Osteoblast (primary cell): ENCODE measurements around the gene CAPN12. TPM values are rescaled to one million over a fixed set of nuclear protein-coding genes. Genes with fewer than 3 reads are reported as not detected.

Experiments used
- DNase-seq: peaks from one replicate; pipeline ENCODE4 v3.0.0; 2011; ENCODE audit warnings: low spot score, mixed read lengths; ENCODE audit not compliant: insufficient read length; ENCODE audit errors: missing footprints
- H2AFZ ChIP-seq: 2 replicates; pipeline ENCODE4 v1.6.0; 2011; ENCODE audit warnings: mild to moderate bottlenecking, low read length
- H3K27ac ChIP-seq: 2 replicates; pipeline ENCODE4 v1.5.1; 2011; ENCODE audit warnings: mild to moderate bottlenecking, low read depth, low read length, moderate library complexity
- H3K27me3 ChIP-seq: 2 replicates; pipeline ENCODE4 v1.6.0; 2012; ENCODE audit warnings: mild to moderate bottlenecking, control low read depth, inconsistent platforms, low read length, moderate library complexity; ENCODE audit not compliant: insufficient read depth
- H3K36me3 ChIP-seq: 2 replicates; pipeline ENCODE4 v1.5.1; 2011; ENCODE audit warnings: mild to moderate bottlenecking, low read length, control low read depth, moderate library complexity; ENCODE audit not compliant: insufficient read depth
- H3K4me1 ChIP-seq: 2 replicates; pipeline ENCODE4 v1.5.1; 2011; ENCODE audit warnings: mild to moderate bottlenecking, low read length, control low read depth, moderate library complexity; ENCODE audit not compliant: insufficient read depth
- H3K4me2 ChIP-seq: 2 replicates; pipeline ENCODE4 v1.6.0; 2011; ENCODE audit warnings: mild to moderate bottlenecking, low read length; ENCODE audit not compliant: insufficient read depth
- H3K4me3 ChIP-seq: fragments of 200-600 bp; sonication (generic); 3 replicates; pipeline ENCODE4 v1.5.1; 2012; ENCODE audit warnings: mild to moderate bottlenecking, low read length, inconsistent platforms; ENCODE audit not compliant: insufficient read depth
- H3K79me2 ChIP-seq: 2 replicates; pipeline ENCODE4 v1.6.0; 2012; ENCODE audit warnings: mild to moderate bottlenecking, low read length, control low read depth, inconsistent platforms; ENCODE audit not compliant: insufficient read depth
- H3K9me3 ChIP-seq: 2 replicates; pipeline ENCODE4 v1.5.1; 2011; ENCODE audit warnings: low read depth, low read length, control low read depth
- H4K20me1 ChIP-seq: 2 replicates; pipeline ENCODE4 v1.6.0; 2012; ENCODE audit warnings: mild to moderate bottlenecking, low read length, control low read depth; ENCODE audit not compliant: insufficient read depth
- CTCF ChIP-seq: IDR thresholded peaks from 2 replicates; pipeline ENCODE4 v1.5.1; 2011; ENCODE audit warnings: mild to moderate bottlenecking, low read depth, low read length, moderate library complexity; ENCODE audit errors: extremely low read depth
- total RNA-seq: library from RNA; depleted of rRNA; stranded (reverse); fragments of >200 nt; gene quantifications from 2 replicates; pipeline ENCODE4 v1.2.3, GENCODE V29; 2012

Gene CAPN12
- total RNA-seq, 1 donor: not detected

GRCh38 chr19:38727306-38727867, 16.9 kb downstream of the CAPN12 start:
- no peak for TF ChIP-seq CTCF

GRCh38 chr19:38726761-38727301, 17.4 kb downstream of the CAPN12 start:
- Histone ChIP-seq H3K79me2 (peaks cover 24% of the 10 kb centered on the region), H4K20me1 (peaks cover 15% of the 10 kb centered on the region), H3K9me3 (no peaks in the 10 kb centered on the region), H3K4me2 (no peak overlapping the region), H3K27ac (no peak overlapping the region), H3K4me3 (no peak overlapping the region), H3K4me1 (no peaks in the 10 kb centered on the region), H2AFZ (no peak overlapping the region), H3K27me3 (no peaks in the 10 kb centered on the region), H3K36me3 (peaks cover 92% of the 10 kb centered on the region)
- peak; percentile 62 for DNase-seq
- no peak for TF ChIP-seq CTCF

More at GRCh38 chr19:38727306-38727867, 16.9 kb downstream of the CAPN12 start:
- Histone ChIP-seq H3K27ac (no peak overlapping the region), H3K36me3 (peaks cover 92% of the 10 kb centered on the region), H3K4me2 (no peak overlapping the region), H3K4me1 (no peaks in the 10 kb centered on the region), H3K27me3 (no peaks in the 10 kb centered on the region), H3K4me3 (no peak overlapping the region), H2AFZ (no peak overlapping the region), H3K9me3 (no peaks in the 10 kb centered on the region), H3K79me2 (peaks cover 20% of the 10 kb centered on the region), H4K20me1 (peaks cover 14% of the 10 kb centered on the region)
- peak; percentile 35 for DNase-seq

- peak; percentile 71 for DNase-seq
- no peak overlapping the region for H3K27ac ChIP-seq
- peaks cover 30% of the 10 kb centered on the region for H3K79me2 ChIP-seq
- no peak for TF ChIP-seq CTCF
- H3K27me3 ChIP-seq: no peaks in the 10 kb centered on the region
- peaks cover 92% of the 10 kb centered on the region for H3K36me3 ChIP-seq
- no peak overlapping the region for H3K4me3 ChIP-seq
- peaks cover 18% of the 10 kb centered on the region for H4K20me1 ChIP-seq
- H3K4me1 ChIP-seq: no peaks in the 10 kb centered on the region
- no peaks in the 10 kb centered on the region for H3K9me3 ChIP-seq
- H3K4me2 ChIP-seq: no peak overlapping the region
- H2AFZ ChIP-seq: no peak overlapping the region
Measured at GRCh38 chr19:38726284-38726673, 18.0 kb downstream of the CAPN12 start.

- H2AFZ ChIP-seq: no peak overlapping the region
- H4K20me1 ChIP-seq: peaks cover 21% of the 10 kb centered on the region
- H3K79me2 ChIP-seq: peaks cover 36% of the 10 kb centered on the region
- TF ChIP-seq CTCF: no peak
- no peaks in the 10 kb centered on the region for H3K4me1 ChIP-seq
- no peak overlapping the region for H3K4me3 ChIP-seq
- DNase-seq: peak; percentile 37
- peaks cover 93% of the 10 kb centered on the region for H3K36me3 ChIP-seq
- H3K4me2 ChIP-seq: no peak overlapping the region
- no peaks in the 10 kb centered on the region for H3K9me3 ChIP-seq
- H3K27ac ChIP-seq: no peak overlapping the region
- H3K27me3 ChIP-seq: no peaks in the 10 kb centered on the region
Measured at GRCh38 chr19:38725469-38726283, 18.6 kb downstream of the CAPN12 start.
